ENCODE measurements around the gene SPRY1. TPM values are rescaled to one million over a fixed set of nuclear protein-coding genes. Genes with fewer than 3 reads are reported as not detected.
A peak's percentile ranks its signal among the peaks of the same experiment; 100 is the strongest.

SPRY1 gene
- total and polyA plus RNA-seq, 2 donors from 2014 or later: 18.3 to 134 TPM

DNA sequence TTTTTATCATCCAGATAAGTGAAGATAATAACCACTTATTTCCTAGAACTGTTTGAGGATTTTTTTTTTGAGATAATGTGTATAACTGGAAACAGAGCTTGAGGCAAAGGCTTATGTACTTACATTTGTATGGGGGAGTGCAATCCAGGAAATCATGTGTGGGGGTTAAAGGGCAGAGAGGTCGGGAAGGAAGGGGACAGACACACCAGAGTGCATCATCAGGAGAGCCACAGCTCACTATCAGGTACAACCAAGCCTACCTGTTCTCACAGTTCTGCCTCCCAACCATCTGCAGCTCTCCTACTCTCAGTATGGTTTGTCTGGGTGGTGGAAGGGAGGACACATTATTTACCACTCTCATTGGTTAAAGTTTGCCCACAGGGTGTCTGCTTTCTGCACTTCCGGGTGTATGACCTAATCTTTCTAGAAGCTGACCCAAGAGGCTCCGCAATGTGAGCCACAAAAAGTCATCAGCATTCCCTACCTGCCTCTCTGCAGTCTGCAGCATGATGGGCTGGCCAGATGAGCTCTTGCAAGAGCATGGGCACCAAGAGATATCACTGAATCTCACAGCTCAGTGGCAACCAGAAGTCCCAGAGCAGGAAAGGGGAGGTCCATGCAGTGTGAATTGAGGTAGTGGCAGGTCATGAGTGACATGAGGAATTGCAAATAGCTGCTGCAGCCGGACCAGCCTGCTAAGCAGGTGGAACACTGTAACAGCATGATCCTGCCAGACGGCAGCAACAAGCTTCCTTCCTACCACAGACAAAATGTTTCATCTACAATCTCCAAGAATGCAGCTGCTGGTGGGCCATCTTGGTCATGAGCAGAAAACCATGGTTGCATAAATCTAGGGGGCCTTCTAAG, 36.9 kb upstream of the SPRY1 start:
- no peaks in the 10 kb centered on the region for H3K9me3 ChIP-seq (ENCODE audit: control insufficient read depth in 2 of 3, insufficient read depth in 1 of 3, low read length in 3 of 3)
- FAIRE-seq (no peak), DNase-seq (no peak)
- H3K36me3 ChIP-seq (ENCODE audit: control insufficient read depth in 2 of 3, insufficient read depth in 3 of 3, low read length in 3 of 3): no peaks in the 10 kb centered on the region
- H3K4me3 ChIP-seq (ENCODE audit: low read length in 3 of 3): no peak overlapping the region
- no peak overlapping the region for H3K27ac ChIP-seq (ENCODE audit: low read depth in 2 of 2, low read length in 2 of 2)
- peaks cover 0 to 2% (median 0%) of the 10 kb centered on the region in 3 donors for H3K4me1 ChIP-seq (ENCODE audit: control insufficient read depth in 2 of 3, insufficient read depth in 2 of 3, low read depth in 1 of 3, low read length in 3 of 3)
- TF ChIP-seq, protein P1, sequence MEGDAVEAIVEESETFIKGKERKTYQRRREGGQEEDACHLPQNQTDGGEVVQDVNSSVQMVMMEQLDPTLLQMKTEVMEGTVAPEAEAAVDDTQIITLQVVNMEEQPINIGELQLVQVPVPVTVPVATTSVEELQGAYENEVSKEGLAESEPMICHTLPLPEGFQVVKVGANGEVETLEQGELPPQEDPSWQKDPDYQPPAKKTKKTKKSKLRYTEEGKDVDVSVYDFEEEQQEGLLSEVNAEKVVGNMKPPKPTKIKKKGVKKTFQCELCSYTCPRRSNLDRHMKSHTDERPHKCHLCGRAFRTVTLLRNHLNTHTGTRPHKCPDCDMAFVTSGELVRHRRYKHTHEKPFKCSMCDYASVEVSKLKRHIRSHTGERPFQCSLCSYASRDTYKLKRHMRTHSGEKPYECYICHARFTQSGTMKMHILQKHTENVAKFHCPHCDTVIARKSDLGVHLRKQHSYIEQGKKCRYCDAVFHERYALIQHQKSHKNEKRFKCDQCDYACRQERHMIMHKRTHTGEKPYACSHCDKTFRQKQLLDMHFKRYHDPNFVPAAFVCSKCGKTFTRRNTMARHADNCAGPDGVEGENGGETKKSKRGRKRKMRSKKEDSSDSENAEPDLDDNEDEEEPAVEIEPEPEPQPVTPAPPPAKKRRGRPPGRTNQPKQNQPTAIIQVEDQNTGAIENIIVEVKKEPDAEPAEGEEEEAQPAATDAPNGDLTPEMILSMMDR (IDR thresholded peaks at IDR 0.05; ENCODE audit: borderline replicate concordance, extremely low read depth, insufficient read depth): no peak
- no peaks in the 10 kb centered on the region for H3K27me3 ChIP-seq (ENCODE audit: control insufficient read depth, insufficient read depth, low read length)
- H3K9ac ChIP-seq (ENCODE audit: low read length in 3 of 3): no peak overlapping the region
- intact Hi-C loops (cut with DNase I): no loop called here

DNA sequence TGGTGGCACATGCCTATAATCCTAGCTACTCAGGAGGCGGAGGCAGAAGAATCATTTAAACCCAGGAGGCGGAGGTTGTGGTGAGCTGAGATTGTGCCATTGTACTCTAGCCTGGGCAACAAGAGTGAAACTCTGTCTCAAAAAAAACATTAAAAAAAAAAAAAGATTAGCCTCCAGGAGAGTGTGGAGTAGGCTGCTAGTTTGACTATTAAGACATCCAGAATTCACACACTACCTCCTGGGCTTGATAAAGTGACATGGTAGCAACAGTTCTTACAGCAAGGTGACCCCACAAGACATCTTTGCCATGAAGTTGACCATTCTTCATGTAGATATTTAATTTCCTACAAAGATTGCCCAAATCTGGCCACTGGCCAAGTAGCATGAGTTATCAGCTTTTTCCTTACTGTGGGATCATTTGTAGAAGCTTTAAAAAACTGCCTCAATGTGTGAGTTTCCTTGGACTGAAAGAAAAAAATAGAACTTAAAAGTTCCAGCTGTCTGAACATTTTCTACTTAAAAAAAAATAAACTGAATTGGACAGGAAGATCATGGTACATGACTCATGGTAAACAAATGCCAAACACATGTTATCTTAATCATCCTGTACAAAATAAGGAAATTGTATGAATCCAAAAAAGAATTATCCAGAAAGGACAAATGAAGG, 35.3 kb upstream of the SPRY1 start:
- peak; percentile 89 for FAIRE-seq

DNA sequence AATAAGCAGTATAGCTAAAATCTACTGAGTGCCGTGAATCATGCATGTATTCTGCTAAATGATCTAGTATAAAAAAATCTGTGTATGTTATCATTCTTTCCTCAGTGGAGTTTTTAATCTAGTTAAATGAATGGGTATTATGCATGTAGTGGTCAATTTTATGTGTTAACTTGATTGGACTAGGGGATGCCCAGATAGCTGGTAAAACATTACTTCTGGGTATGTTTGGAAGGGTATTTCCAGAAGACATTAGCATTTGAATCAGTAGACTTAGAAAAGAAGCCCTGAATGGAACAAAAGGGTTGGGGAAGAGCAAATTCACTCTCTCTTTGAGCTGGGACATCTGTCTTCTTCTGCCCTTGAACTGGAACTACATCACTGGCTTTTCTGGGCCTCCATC, 34.5 kb upstream of the SPRY1 start:
- intact Hi-C loops (cut with DNase I): no loop called here
- H3K27me3 ChIP-seq (ENCODE audit: control insufficient read depth, insufficient read depth, low read length): no peaks in the 10 kb centered on the region
- H3K9me3 ChIP-seq (ENCODE audit: control insufficient read depth in 2 of 3, insufficient read depth in 1 of 3, low read length in 3 of 3): no peaks in the 10 kb centered on the region
- H3K4me1 ChIP-seq (ENCODE audit: control insufficient read depth in 2 of 3, insufficient read depth in 2 of 3, low read depth in 1 of 3, low read length in 3 of 3): peaks cover 0 to 2% (median 0%) of the 10 kb centered on the region in 3 donors
- TF ChIP-seq, protein P1 (IDR thresholded peaks at IDR 0.05; ENCODE audit: borderline replicate concordance, extremely low read depth, insufficient read depth): no peak
- H3K4me3 ChIP-seq (ENCODE audit: low read length in 3 of 3): no peak overlapping the region
- H3K27ac ChIP-seq (ENCODE audit: low read depth in 2 of 2, low read length in 2 of 2): no peak overlapping the region
- DNase-seq (no peak), FAIRE-seq (no peak)
- no peak overlapping the region for H3K9ac ChIP-seq (ENCODE audit: low read length in 3 of 3)
- H3K36me3 ChIP-seq (ENCODE audit: control insufficient read depth in 2 of 3, insufficient read depth in 3 of 3, low read length in 3 of 3): no peaks in the 10 kb centered on the region

More for the DNA sequence above, 35.3 kb upstream of the SPRY1 start:
- no peak overlapping the region for H3K4me3 ChIP-seq (ENCODE audit: low read length in 3 of 3)
- H3K4me1 ChIP-seq (ENCODE audit: control insufficient read depth in 2 of 3, insufficient read depth in 2 of 3, low read depth in 1 of 3, low read length in 3 of 3): peaks cover 0 to 2% (median 0%) of the 10 kb centered on the region in 3 donors
- no peak overlapping the region for H3K27ac ChIP-seq (ENCODE audit: low read depth in 2 of 2, low read length in 2 of 2)
- intact Hi-C loops (cut with DNase I): no loop called here
- no peaks in the 10 kb centered on the region for H3K36me3 ChIP-seq (ENCODE audit: control insufficient read depth in 2 of 3, insufficient read depth in 3 of 3, low read length in 3 of 3)
- no peak overlapping the region for H3K9ac ChIP-seq (ENCODE audit: low read length in 3 of 3)
- no peaks in the 10 kb centered on the region for H3K9me3 ChIP-seq (ENCODE audit: control insufficient read depth in 2 of 3, insufficient read depth in 1 of 3, low read length in 3 of 3)
- TF ChIP-seq, protein P1 (IDR thresholded peaks at IDR 0.05; ENCODE audit: borderline replicate concordance, extremely low read depth, insufficient read depth): no peak
- H3K27me3 ChIP-seq (ENCODE audit: control insufficient read depth, insufficient read depth, low read length): no peaks in the 10 kb centered on the region
- peak in 1 of 5 donors; percentile 58 for DNase-seq
